Ammon's horn (tissue), 1 donor: ENCODE data around the gene CGGBP1.
"Not testable (repeated sequence)": the region's sequence is repeated elsewhere in the genome, so short reads cannot be mapped to it uniquely, and the experiment has no call there.

Experiments
- DNase-seq: peaks from one replicate; pipeline ENCODE4 v3.0.0-alpha.2; 2016; ENCODE audit warnings: low spot score

The CGGBP1 gene

DNA sequence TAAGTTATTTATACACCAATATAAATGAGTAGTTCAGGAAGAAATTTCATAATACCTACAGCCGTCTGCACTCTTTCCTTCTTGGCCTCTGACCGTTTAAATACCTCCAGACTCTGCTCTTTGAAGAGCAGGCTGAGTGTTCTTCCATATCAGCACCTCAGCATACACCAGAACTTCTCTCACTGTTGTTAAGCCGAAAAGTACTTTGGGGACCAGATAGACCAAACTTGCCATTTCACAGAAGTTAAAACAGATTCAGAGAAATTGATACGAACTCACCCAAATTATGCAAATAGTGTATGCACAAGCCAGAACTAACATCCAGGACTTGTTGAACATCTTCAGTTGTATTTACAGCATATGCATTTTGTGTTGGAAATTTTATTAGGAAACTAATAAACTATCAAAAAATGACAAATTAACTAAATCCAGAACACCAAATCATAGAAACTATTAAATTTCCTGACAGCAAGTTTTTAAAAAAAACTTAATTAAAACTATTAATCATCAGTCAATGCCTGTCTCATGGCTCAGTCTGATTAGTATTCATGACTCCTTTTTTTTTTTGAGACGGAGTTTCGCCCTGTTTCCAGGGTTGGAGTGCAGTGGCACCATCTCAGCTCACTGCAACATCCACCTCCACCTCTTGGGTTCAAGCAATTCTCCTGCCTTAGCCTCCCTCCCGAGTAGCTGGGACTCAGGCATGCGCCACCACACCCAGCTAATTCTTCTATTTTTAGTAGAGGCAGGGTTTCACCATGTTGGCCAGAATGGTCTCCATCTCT, 24.1 kb downstream of the CGGBP1 start:
- no peak for DNase-seq

DNA sequence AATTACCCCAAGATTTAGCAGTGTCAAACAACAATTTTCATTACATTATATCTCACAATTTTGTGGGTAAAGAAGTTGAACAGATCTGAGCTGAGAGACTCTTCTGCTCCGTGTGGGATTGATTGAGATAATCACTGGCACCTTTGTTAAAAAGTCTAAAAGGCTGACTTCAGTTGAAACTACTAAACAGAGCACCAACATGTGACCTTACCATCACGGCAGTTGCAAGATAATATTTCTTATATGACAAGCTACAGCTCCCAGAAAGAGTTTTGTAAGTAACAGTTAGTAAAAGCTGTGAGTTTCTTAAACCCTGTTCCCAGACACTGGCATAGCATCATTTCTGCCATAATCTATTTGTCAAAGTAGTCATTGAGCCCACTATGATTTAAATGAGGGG, 25.0 kb downstream of the CGGBP1 start:
- DNase-seq: no peak

DNA sequence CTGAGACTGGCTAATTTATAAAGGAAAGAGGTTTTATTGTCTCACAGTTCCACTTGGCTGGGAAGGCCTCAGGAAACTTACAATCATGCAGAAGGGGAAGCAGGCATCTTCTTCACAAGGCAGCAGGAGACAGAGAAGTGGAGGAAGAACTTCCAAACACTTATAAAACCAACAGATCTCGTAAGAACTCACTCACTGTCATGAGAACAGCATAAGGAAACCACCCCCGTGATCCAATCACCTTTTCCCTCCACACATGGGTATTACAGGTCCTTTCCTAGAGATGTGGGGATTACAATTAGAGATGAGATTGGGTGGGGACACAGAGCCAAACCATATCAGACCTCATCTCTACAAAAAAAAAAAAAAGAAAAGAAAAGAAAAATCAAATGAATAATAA, 25.7 kb downstream of the CGGBP1 start:
- no peak for DNase-seq

DNA sequence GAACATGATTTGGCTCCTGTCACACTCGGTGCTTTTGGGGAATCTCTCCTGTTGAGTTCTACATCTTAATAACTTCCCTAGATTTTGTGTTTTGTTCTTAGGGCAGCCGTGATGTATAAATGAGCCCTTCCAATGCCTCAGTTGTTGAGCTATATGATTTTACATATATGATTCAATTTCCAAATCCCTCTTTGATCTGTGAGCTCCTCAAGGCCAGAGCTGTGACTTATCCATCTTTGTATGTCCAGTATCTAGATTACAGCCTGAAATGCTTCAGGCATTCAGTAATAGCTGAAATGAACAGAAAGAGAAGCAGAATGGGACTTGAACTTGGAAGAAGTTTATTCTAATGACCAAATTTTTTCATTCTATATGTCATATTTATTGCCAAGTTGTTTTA, 26.6 kb downstream of the CGGBP1 start:
- peak; percentile 10 for DNase-seq

DNA sequence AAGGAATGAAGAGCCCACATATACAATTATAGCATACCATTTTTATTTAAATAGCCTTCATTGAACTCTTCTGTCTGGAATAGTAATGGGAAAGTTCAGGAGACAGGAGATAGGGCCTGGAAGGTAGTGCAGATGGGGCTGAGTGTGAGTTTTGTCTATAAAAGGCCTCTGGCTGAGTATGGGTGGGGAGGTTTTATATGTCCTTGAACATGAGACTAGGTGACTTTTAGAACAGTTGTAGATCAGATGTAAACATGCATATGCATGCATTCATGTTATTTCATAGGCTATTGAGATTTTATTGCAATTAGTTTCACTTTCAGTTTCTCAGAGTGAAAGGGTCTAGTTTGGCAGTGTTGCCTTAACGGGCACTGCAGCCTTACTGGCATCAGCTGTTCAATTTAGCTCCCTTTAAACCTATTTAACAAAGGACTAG, 27.1 kb downstream of the CGGBP1 start:
- DNase-seq: peak; percentile 47

DNA sequence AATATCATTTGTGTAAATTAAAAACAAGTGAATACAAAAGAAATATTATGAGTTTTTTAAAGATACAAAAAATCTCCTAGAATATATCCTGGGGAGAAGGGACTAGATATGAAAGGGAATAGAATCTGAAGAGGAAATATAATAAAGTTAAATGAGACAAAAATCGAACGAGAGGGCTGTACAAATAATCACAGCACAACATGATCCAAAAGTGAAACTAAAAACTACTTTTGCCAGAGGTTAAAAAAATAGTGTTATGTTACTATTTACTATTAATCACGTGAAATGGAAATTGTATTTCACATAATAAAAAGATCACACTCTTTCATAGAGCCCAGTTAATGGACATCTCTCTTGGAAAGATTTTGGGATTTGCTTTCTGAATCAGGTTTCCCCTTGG, 28.6 kb downstream of the CGGBP1 start:
- DNase-seq: no peak

DNA sequence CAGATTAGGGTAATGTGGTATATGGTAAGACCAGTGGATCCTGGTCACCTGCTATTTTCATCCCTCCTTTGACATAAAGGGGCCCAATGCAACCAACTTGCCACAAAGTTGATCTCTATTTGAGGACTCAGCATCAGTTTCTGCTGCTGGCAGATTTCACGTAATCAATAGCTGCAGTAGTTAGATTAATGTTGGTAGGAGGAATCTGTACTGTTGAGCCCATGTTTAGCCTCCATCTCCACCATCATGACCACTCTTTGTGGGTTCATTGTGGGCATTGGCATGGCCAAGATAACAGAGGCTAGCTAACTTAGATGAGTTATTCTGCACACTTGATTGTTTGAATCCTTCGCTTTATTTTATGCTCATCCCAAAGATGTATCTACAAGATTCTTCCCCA, 29.9 kb downstream of the CGGBP1 start:
- no peak for DNase-seq

DNA sequence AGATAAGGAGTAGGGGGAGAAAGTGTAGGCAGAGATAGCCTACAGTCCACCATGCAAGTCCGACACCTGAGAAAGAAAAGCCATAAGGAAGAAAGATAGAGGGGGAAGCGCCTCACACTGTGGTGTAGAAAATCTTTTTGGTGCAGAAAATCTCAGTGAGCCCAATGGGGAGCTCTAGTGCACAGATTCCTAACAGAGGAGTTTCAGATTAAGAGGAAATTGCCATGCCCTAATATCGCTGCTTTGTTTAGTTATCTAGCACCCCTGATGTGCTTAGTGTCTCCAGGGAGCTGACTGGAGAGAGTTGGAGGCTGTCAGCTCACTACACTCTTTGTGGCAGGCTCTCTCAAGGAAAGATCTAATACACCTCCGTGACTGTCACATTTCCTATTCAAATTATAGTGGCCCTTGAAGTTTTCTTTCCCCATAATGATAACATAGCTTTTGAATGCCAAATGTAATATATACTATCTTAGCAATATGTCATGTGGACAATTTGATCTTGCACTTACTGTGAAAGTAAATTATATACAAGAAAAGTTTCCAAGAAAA, 33.7 kb downstream of the CGGBP1 start:
- DNase-seq: no peak

DNA sequence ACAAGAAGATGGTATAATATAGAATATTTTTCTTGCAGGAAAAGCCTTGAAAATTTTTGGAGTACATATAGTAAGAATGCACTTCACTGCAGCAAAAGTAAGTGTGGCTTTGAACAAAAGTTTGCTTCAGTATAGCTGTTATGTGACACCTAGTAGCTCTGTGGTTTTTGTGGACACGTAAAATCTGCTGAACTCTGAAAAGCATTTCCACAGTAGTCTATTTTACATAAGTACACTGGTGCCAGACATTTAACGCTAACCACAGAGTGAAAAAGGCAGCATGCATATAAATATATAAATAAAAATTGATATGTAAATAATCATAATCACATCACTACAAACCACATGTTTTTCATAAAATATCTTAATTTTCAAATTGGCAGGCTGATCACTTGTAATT, 39.8 kb downstream of the CGGBP1 start:
- no peak for DNase-seq

DNA sequence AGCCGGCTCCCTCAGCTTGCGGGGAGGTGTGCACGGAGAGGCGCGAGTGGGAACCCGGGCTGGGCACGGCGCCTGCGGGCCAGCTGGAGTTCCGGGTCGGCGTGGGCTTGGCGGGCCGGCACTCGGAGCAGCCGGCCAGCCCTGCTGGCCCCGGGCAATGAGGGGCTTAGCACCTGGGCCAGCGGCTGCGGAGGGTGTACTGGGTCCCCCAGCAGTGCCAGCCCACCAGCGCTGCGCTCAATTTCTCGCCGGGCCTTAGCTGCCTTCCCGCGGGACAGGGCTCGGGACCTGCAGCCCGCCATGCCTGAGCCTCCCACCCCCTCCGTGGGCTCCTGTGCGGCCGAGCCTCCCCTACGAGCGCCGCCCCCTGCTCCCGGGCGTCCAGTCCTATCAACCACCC, 43.1 kb downstream of the CGGBP1 start:
- not testable (repeated sequence) for DNase-seq

DNA sequence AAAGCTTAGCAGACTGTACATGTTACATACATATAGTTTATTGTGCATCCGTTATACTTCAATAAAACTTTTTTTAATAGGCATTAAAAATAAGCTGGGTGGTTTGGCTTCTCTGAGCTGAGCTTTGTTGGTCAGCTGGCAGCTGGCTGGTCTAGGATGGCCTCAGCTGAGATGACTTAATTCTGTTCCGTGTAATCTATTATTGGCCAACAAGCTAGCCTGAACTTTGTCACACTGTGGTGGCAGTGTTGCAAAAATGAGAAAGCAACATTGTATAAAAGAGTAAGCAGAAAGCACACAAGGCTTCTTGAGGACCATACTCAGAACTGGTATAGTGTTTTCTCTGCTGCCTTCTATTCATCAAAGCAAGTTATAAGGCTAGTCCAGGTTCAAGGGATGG, 45.2 kb downstream of the CGGBP1 start:
- no peak for DNase-seq

DNA sequence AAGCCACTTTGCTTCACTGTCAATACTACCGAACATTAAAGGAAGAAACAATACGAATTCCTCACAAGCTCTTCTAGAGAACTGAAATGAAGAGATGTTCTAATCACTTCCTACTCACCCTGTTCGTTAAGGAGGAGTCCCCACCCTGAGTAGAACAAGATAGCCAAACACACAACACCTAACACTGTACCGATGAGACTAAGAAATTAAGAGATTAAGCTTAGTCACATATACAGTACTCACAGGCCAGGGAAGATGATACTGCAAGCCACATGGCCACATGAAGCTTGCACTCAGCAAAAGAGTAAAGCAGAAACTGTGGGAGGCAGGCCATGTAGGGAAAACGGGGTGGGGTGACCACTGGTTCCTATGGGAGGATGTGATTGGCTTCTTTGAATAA, 48.0 kb downstream of the CGGBP1 start:
- DNase-seq: no peak

DNA sequence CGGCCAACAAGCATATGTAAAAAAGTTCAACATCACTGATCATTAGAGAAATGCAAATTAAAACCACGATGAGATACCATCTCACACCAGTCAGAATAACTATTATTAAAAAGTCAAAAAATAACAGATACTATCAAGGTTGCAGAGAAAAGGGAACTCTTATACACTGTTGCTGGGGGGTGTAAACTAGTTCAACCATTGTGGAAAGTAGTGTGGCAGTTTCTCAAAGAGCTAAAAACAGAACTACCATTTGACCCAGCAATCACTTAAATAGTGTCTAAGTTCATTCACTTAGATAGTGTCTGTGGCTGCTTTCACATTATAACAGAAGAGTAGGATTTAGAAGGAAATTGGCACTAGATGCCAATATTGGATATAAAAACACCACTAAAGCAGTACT, 49.7 kb downstream of the CGGBP1 start:
- DNase-seq: no peak

DNA sequence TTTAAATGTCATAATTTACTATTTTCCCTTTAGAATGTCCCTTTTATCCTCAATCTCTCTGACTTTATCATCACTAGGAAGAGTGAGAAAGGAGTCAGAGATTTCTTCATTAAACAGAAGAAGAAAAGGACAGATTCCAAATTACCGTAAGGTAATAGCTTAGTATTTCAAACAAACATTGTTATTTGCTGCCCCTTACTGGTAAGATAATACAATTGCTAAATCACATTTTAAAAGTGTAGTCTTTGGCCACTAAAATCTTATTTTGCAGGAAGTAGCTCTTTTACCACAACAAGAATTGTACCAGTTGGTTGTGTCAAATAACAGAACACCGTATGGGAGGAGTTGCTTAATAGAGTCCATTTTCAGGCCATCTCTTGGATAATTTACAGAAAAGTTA, 53.7 kb downstream of the CGGBP1 start:
- DNase-seq: peak; percentile 25

DNA sequence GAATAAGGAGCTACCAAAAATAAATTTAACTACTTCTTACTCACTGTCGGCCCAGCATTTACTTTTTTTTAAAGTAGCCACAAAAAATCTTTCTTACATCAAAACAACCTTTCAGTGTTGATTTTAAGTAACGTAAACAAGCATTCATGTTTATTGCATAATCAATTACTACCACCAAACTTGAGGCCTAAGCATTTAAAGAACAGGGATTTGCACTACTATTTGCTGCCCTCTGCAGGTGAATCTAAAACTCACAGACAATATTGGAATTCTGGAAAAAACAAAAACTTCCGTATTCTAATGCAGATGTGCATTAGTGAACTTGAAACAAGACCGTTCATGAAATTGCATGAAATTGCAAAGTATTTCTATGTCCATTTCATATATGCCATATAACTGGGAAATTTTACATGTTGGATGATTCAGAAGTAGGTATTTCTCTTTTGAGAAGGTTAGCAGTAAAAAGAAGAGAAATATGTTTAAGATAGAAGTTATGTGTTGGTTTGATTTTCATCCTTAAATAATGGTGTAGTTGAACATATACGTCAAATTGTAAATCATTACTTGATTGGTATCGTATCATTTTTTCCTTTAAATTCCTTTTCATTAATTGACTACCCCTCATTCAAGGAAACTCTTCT, 55.6 kb downstream of the CGGBP1 start:
- DNase-seq: peak; percentile 34

DNA sequence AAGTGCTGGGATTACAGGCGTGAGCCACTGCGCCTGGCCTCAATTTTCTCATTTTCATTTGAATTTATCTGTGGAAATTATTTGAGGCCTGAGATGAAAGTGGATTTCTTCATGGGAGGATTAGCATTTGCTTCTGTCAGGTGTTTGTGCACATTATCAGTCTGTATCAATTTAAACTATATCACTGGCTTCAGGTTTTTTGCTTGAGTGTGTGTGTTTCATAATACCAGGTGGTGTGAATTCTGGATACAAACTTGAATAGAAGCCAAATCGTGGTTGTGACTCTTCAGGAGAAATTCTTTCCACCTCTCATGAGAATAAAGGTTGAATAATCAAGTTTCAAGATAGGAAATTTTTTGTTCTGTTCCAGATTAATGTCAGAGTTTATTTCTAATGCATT, 56.4 kb downstream of the CGGBP1 start:
- DNase-seq: no peak
